B cell (primary cell): Measurements from ENCODE around the gene RCSD1. TPM values are rescaled to one million over a fixed set of nuclear protein-coding genes. Genes with fewer than 3 reads are reported as not detected.

Experiments used
- ATAC-seq: fragments of 200-7000 bp; cut with Tn5 transposase; one replicate; pipeline ENCODE4 v1.10.0; 2021; ENCODE audit warnings: low read depth, mild to moderate bottlenecking, moderate number of reproducible peaks, moderate library complexity
- CTCF ChIA-PET: fragments of 350-600 bp; sonication (Branson Sonifier 250); formaldehyde crosslinking; loops from one replicate; lab custom pipeline; 2021; ENCODE audit warnings: antibody characterized with exemption, inconsistent platforms; lab: Charles Lee
- POLR2A ChIA-PET: fragments of 350-600 bp; sonication (Branson Sonifier 250); formaldehyde crosslinking; loops from one replicate; lab custom pipeline; 2021; ENCODE audit warnings: antibody characterized with exemption; lab: Charles Lee
- DNase-seq: peaks from one replicate; pipeline ENCODE4 v3.0.0; 2013
- H2AFZ ChIP-seq: 2 replicates; pipeline ENCODE4 v1.6.1; 2012; ENCODE audit warnings: mild to moderate bottlenecking, low read depth, low read length; ENCODE audit not compliant: insufficient read depth, poor library complexity, severe bottlenecking
- H3K27ac ChIP-seq, 2 donors: 1 replicate in 1 of 2; 2 replicates in 1 of 2; pipeline ENCODE4 v1.5.1; 2012 to 2013; ENCODE audit warnings: low read length in 2 of 2, mild to moderate bottlenecking in 2 of 2, moderate library complexity in 1 of 2
- H3K27me3 ChIP-seq, 4 experiments: fragments of 200-600 bp in 1 of 4; sonication (generic) in 1 of 4; replicated peaks in 1 of 4; 1 replicate in 2 of 4; 2 replicates in 2 of 4; pipeline versions ENCODE4 v1.6.1 to v1.7.0; 2013 to 2016; ENCODE audit warnings: low read length in 3 of 4, mild to moderate bottlenecking in 2 of 4, mixed read lengths in 1 of 4, moderate library complexity in 1 of 4; ENCODE audit not compliant: insufficient read depth in 4 of 4, control insufficient read depth in 3 of 4; ENCODE audit errors: control extremely low read depth in 1 of 4
- H3K36me3 ChIP-seq, 2 experiments: replicated peaks in 1 of 2; 1 replicate in 1 of 2; 2 replicates in 1 of 2; pipeline versions ENCODE4 v1.6.1 to v1.7.1; 2013; ENCODE audit warnings: low read length in 1 of 2; ENCODE audit not compliant: insufficient read depth in 2 of 2, control insufficient read depth in 1 of 2; ENCODE audit errors: control extremely low read depth in 1 of 2, extremely low read depth in 1 of 2
- H3K4me1 ChIP-seq, 2 donors: fragments of 200-600 bp in 1 of 2; sonication (generic) in 1 of 2; 1 replicate in 1 of 2; 2 replicates in 1 of 2; pipeline versions ENCODE4 v1.5.1 to v1.6.1; 2013 to 2017; ENCODE audit warnings: low read length in 2 of 2; ENCODE audit not compliant: control insufficient read depth in 2 of 2, insufficient read depth in 2 of 2
- H3K4me2 ChIP-seq: replicated peaks from 2 replicates; pipeline ENCODE3; 2012; ENCODE audit warnings: mild to moderate bottlenecking, low read depth, low read length; ENCODE audit not compliant: poor library complexity, severe bottlenecking
- H3K4me3 ChIP-seq, 5 experiments: fragments of 200-600 bp in 1 of 5; sonication (generic) in 1 of 5; 1 replicate in 3 of 5; 2 replicates in 2 of 5; pipeline versions ENCODE4 v1.5.1 to v1.7.0; 2011 to 2016; ENCODE audit warnings: low read length in 4 of 5, mild to moderate bottlenecking in 4 of 5, low read depth in 2 of 5, control low read depth in 1 of 5, moderate library complexity in 1 of 5; ENCODE audit not compliant: insufficient read depth in 1 of 5; ENCODE audit errors: control extremely low read depth in 1 of 5, extremely low read depth in 1 of 5
- H3K79me2 ChIP-seq: fragments of 200-600 bp; sonication (generic); one replicate; pipeline ENCODE4 v1.6.0; 2016; ENCODE audit warnings: low read length; ENCODE audit not compliant: control insufficient read depth, insufficient read depth
- H3K9ac ChIP-seq: fragments of 200-600 bp; sonication (generic); 2 replicates; pipeline ENCODE4 v1.6.1; 2017; ENCODE audit warnings: mild to moderate bottlenecking, low read length, moderate library complexity
- H3K9me3 ChIP-seq, 3 donors: one replicate each; pipeline versions ENCODE4 v1.6.1 to v1.7.1; 2013; ENCODE audit warnings: low read length in 2 of 3; ENCODE audit not compliant: control insufficient read depth in 2 of 3, insufficient read depth in 1 of 3; ENCODE audit errors: control extremely low read depth in 1 of 3
- H4K20me1 ChIP-seq: 2 replicates; pipeline ENCODE4 v1.6.0; 2012; ENCODE audit warnings: mild to moderate bottlenecking, low read length; ENCODE audit not compliant: insufficient read depth, control insufficient read depth, poor library complexity, severe bottlenecking
- H3K27ac Mint-ChIP-seq: one replicate; pipeline ENCODE4 v1.8.0; 2021; ENCODE audit warnings: mixed read lengths
- H3K27me3 Mint-ChIP-seq: one replicate; pipeline ENCODE4 v1.8.0; 2021; ENCODE audit warnings: mixed read lengths
- H3K4me1 Mint-ChIP-seq: one replicate; pipeline ENCODE4 v1.8.0; 2021; ENCODE audit warnings: mixed read lengths
- H3K4me3 Mint-ChIP-seq: one replicate; pipeline ENCODE4 v1.8.0; 2021; ENCODE audit warnings: mixed read lengths
- H3K9me3 Mint-ChIP-seq: one replicate; pipeline ENCODE4 v1.8.0; 2022; ENCODE audit warnings: mixed read lengths; ENCODE audit not compliant: insufficient read depth
- EZH2 ChIP-seq: IDR thresholded peaks from 2 replicates; pipeline ENCODE4 v1.6.1; 2012; ENCODE audit warnings: borderline replicate concordance, low read depth, mild to moderate bottlenecking, moderate library complexity, low read length; ENCODE audit not compliant: insufficient read depth, poor library complexity, severe bottlenecking
- WGBS: methylation state at CpG from one replicate; pipeline ENCODE4 v1.1.5; 2013; ENCODE audit warnings: missing lambda C conversion rate; ENCODE audit not compliant: insufficient coverage; 5-methylcytosine and 5-hydroxymethylcytosine counted together
- intact Hi-C: fragments of 100-400 bp; cut with micrococcal nuclease; formaldehyde crosslinking; loops from one replicate; pipeline ENCODE4 v1.10.0; 2022
- polyA plus RNA-seq: library from polyadenylated mRNA; depleted of rRNA; stranded (reverse); fragments of >200 nt; gene quantifications from 2 replicates; pipeline ENCODE4 v1.2.3, GENCODE V29; 2012
- total RNA-seq, 2 donors: library from RNA; stranded (reverse); fragments of 120-200 nt in 1 of 2; gene quantifications; 1 replicate in 1 of 2; 2 replicates in 1 of 2; pipeline versions ENCODE4 v1.2.3 to v1.2.4, GENCODE V29; 2013 to 2022
- TF ChIP-seq, protein P1 (sequence below): fragments of 200-600 bp; IDR thresholded peaks from one replicate; pipeline ENCODE4 v1.8.0; 2022; ENCODE audit warnings: antibody characterized with exemption, mild to moderate bottlenecking

The RCSD1 gene
- total and polyA plus RNA-seq, 2 donors (not counting 1 experiment from before 2014, with no cell fraction given): 129 to 525 TPM

DNA sequence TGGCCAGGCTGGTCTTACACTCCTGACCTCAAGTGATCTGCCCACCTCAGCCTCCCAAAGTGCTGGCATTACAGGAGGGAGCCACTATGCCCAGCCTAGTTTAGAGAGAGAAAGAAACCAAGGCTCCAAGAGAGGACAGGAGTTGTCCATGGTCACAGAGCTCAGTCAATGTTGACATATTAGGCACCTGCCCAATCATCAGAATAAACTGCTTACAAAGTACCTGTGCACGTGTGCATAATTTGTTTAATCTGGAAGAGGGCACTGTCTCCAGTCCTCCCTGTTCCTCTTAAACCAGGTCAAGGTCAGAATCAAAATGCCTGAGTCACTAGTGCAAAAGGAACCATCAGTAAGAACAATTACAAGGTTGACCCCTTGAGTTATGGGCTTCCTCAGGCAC, 71.5 kb downstream of the RCSD1 start:
- H3K27ac ChIP-seq: peak overlapping the region in 1 of 2 donors; percentile 16
- peaks cover 28 to 87% of the 10 kb centered on the region in 2 experiments for H3K36me3 ChIP-seq
- no peak overlapping the region for H3K4me3 Mint-ChIP-seq
- no peak overlapping the region for H2AFZ ChIP-seq
- WGBS: 83% methylated on average over 1 of the region's 1 CpG
- H3K27me3 ChIP-seq: no peaks in the 10 kb centered on the region
- H3K4me2 ChIP-seq: no peak overlapping the region
- peaks cover 51% of the 10 kb centered on the region for H3K4me1 Mint-ChIP-seq
- H3K27ac Mint-ChIP-seq: peak overlapping the region; percentile 42
- no peak for DNase-seq
- peaks cover 10 to 18% of the 10 kb centered on the region in 2 donors for H3K4me1 ChIP-seq
- TF ChIP-seq, protein P1, sequence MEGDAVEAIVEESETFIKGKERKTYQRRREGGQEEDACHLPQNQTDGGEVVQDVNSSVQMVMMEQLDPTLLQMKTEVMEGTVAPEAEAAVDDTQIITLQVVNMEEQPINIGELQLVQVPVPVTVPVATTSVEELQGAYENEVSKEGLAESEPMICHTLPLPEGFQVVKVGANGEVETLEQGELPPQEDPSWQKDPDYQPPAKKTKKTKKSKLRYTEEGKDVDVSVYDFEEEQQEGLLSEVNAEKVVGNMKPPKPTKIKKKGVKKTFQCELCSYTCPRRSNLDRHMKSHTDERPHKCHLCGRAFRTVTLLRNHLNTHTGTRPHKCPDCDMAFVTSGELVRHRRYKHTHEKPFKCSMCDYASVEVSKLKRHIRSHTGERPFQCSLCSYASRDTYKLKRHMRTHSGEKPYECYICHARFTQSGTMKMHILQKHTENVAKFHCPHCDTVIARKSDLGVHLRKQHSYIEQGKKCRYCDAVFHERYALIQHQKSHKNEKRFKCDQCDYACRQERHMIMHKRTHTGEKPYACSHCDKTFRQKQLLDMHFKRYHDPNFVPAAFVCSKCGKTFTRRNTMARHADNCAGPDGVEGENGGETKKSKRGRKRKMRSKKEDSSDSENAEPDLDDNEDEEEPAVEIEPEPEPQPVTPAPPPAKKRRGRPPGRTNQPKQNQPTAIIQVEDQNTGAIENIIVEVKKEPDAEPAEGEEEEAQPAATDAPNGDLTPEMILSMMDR: no peak
- no peak for TF ChIP-seq EZH2
- no peaks in the 10 kb centered on the region for H3K9me3 ChIP-seq
- peaks cover 29% of the 10 kb centered on the region for H3K79me2 ChIP-seq
- CTCF ChIA-PET: interaction anchor here (2.0 kb wide), 1 partner anchor 14 kb away, joined by 8 read pairs; no protein-coding TSS in a partner anchor
- H3K27me3 Mint-ChIP-seq: no peaks in the 10 kb centered on the region
- no peak overlapping the region for H3K9ac ChIP-seq
- POLR2A ChIA-PET: no interaction called here
- H3K9me3 Mint-ChIP-seq: no peaks in the 10 kb centered on the region
- intact Hi-C loops: no loop called here
- H3K4me3 ChIP-seq: no peak overlapping the region
- no peak for ATAC-seq
- H4K20me1 ChIP-seq: peaks cover 88% of the 10 kb centered on the region

- Histone ChIP-seq H2AFZ (no peak overlapping the region), H3K9ac (no peak overlapping the region), H4K20me1 (peaks cover 83% of the 10 kb centered on the region), H3K36me3 (peaks cover 28 to 67% of the 10 kb centered on the region in 2 experiments), H3K4me2 (no peak overlapping the region), H3K79me2 (peaks cover 20% of the 10 kb centered on the region), H3K27me3 (no peaks in the 10 kb centered on the region), H3K4me1 (peaks cover 31 to 39% of the 10 kb centered on the region in 2 donors), H3K27ac (peak overlapping the region in 1 of 2 donors; percentile 9), H3K4me3 (no peak overlapping the region), H3K9me3 (no peaks in the 10 kb centered on the region)
- TF ChIP-seq, protein P1: no peak
- TF ChIP-seq EZH2: no peak
- intact Hi-C loops: no loop called here
- Mint-ChIP-seq H3K4me3 (no peak overlapping the region), H3K27ac (peak overlapping the region; percentile 44), H3K27me3 (no peaks in the 10 kb centered on the region), H3K4me1 (peaks cover 65% of the 10 kb centered on the region), H3K9me3 (no peaks in the 10 kb centered on the region)
- CTCF ChIA-PET: interaction anchor here (0.9 to 3.1 kb wide), 4 partner anchors 12 to 103 kb away, joined by 3 to 11 read pairs (median 5); no protein-coding TSS in a partner anchor
- no peak for DNase-seq
- POLR2A ChIA-PET: interaction anchor here (0.7 to 1.0 kb wide), 2 partner anchors 10 to 73 kb away, joined by 3 read pairs; no protein-coding TSS in a partner anchor
- ATAC-seq: no peak
- WGBS: 100% methylated on average over 1 of the region's 1 CpG
These were observed 73.5 kb downstream of the RCSD1 start for GRCh38 chr1:167703557-167703956.
